IMR-90 (cell line): ENCODE results near the gene BOLA1.
"Not testable (repeated sequence)": the region's sequence is repeated elsewhere in the genome, so short reads cannot be mapped to it uniquely, and the experiment has no call there.

Experiments used
- ELK1 ChIP-seq: fragments of 150-350 bp; IDR thresholded peaks from 2 replicates; pipeline ENCODE4 v1.6.1; 2016; ENCODE audit warnings: low read depth, mild to moderate bottlenecking, low read length, moderate library complexity, borderline replicate concordance
- POLR2A ChIP-seq: IDR thresholded peaks from 2 replicates; pipeline ENCODE4 v1.6.1; 2012; ENCODE audit warnings: mild to moderate bottlenecking, low read depth, low read length
- RAD21 ChIP-seq: IDR thresholded peaks from 2 replicates; pipeline ENCODE4 v1.6.1; 2012; ENCODE audit warnings: low read length, improper control_type of control experiment
- USF2 ChIP-seq: fragments of 150-350 bp; IDR thresholded peaks from 2 replicates; pipeline ENCODE4 v1.6.1; 2017; ENCODE audit warnings: mild to moderate bottlenecking, antibody characterized with exemption, low read length, low read depth

GRCh38 chr1:149873060-149873459 is 26.3 kb upstream of the BOLA1 start:
- TF ChIP-seq POLR2A, RAD21, USF2, ELK1: not testable (repeated sequence)
